B cell (primary cell): ENCODE results near the gene MAP3K6. TPM values are rescaled to one million over a fixed set of nuclear protein-coding genes. Genes with fewer than 3 reads are reported as not detected.

Source experiments
- ATAC-seq: fragments of 200-7000 bp; cut with Tn5 transposase; one replicate; pipeline ENCODE4 v1.10.0; 2021; ENCODE audit warnings: low read depth, mild to moderate bottlenecking, moderate number of reproducible peaks, moderate library complexity
- CTCF ChIA-PET: fragments of 350-600 bp; sonication (Branson Sonifier 250); formaldehyde crosslinking; loops from one replicate; lab custom pipeline; 2021; ENCODE audit warnings: antibody characterized with exemption, inconsistent platforms; lab: Charles Lee
- POLR2A ChIA-PET: fragments of 350-600 bp; sonication (Branson Sonifier 250); formaldehyde crosslinking; loops from one replicate; lab custom pipeline; 2021; ENCODE audit warnings: antibody characterized with exemption; lab: Charles Lee
- DNase-seq: peaks from one replicate; pipeline ENCODE4 v3.0.0; 2013
- H2AFZ ChIP-seq: 2 replicates; pipeline ENCODE4 v1.6.1; 2012; ENCODE audit warnings: mild to moderate bottlenecking, low read depth, low read length; ENCODE audit not compliant: insufficient read depth, poor library complexity, severe bottlenecking
- H3K27ac ChIP-seq, 2 donors: 1 replicate in 1 of 2; 2 replicates in 1 of 2; pipeline ENCODE4 v1.5.1; 2012 to 2013; ENCODE audit warnings: low read length in 2 of 2, mild to moderate bottlenecking in 2 of 2, moderate library complexity in 1 of 2
- H3K27me3 ChIP-seq, 4 experiments: fragments of 200-600 bp in 1 of 4; sonication (generic) in 1 of 4; replicated peaks in 1 of 4; 1 replicate in 2 of 4; 2 replicates in 2 of 4; pipeline versions ENCODE4 v1.6.1 to v1.7.0; 2013 to 2016; ENCODE audit warnings: low read length in 3 of 4, mild to moderate bottlenecking in 2 of 4, mixed read lengths in 1 of 4, moderate library complexity in 1 of 4; ENCODE audit not compliant: insufficient read depth in 4 of 4, control insufficient read depth in 3 of 4; ENCODE audit errors: control extremely low read depth in 1 of 4
- H3K36me3 ChIP-seq, 2 experiments: replicated peaks in 1 of 2; 1 replicate in 1 of 2; 2 replicates in 1 of 2; pipeline versions ENCODE4 v1.6.1 to v1.7.1; 2013; ENCODE audit warnings: low read length in 1 of 2; ENCODE audit not compliant: insufficient read depth in 2 of 2, control insufficient read depth in 1 of 2; ENCODE audit errors: control extremely low read depth in 1 of 2, extremely low read depth in 1 of 2
- H3K4me1 ChIP-seq, 2 donors: fragments of 200-600 bp in 1 of 2; sonication (generic) in 1 of 2; 1 replicate in 1 of 2; 2 replicates in 1 of 2; pipeline versions ENCODE4 v1.5.1 to v1.6.1; 2013 to 2017; ENCODE audit warnings: low read length in 2 of 2; ENCODE audit not compliant: control insufficient read depth in 2 of 2, insufficient read depth in 2 of 2
- H3K4me2 ChIP-seq: replicated peaks from 2 replicates; pipeline ENCODE3; 2012; ENCODE audit warnings: mild to moderate bottlenecking, low read depth, low read length; ENCODE audit not compliant: poor library complexity, severe bottlenecking
- H3K4me3 ChIP-seq, 5 experiments: fragments of 200-600 bp in 1 of 5; sonication (generic) in 1 of 5; 1 replicate in 3 of 5; 2 replicates in 2 of 5; pipeline versions ENCODE4 v1.5.1 to v1.7.0; 2011 to 2016; ENCODE audit warnings: low read length in 4 of 5, mild to moderate bottlenecking in 4 of 5, low read depth in 2 of 5, control low read depth in 1 of 5, moderate library complexity in 1 of 5; ENCODE audit not compliant: insufficient read depth in 1 of 5; ENCODE audit errors: control extremely low read depth in 1 of 5, extremely low read depth in 1 of 5
- H3K79me2 ChIP-seq: fragments of 200-600 bp; sonication (generic); one replicate; pipeline ENCODE4 v1.6.0; 2016; ENCODE audit warnings: low read length; ENCODE audit not compliant: control insufficient read depth, insufficient read depth
- H3K9ac ChIP-seq: fragments of 200-600 bp; sonication (generic); 2 replicates; pipeline ENCODE4 v1.6.1; 2017; ENCODE audit warnings: mild to moderate bottlenecking, low read length, moderate library complexity
- H3K9me3 ChIP-seq, 3 donors: one replicate each; pipeline versions ENCODE4 v1.6.1 to v1.7.1; 2013; ENCODE audit warnings: low read length in 2 of 3; ENCODE audit not compliant: control insufficient read depth in 2 of 3, insufficient read depth in 1 of 3; ENCODE audit errors: control extremely low read depth in 1 of 3
- H4K20me1 ChIP-seq: 2 replicates; pipeline ENCODE4 v1.6.0; 2012; ENCODE audit warnings: mild to moderate bottlenecking, low read length; ENCODE audit not compliant: insufficient read depth, control insufficient read depth, poor library complexity, severe bottlenecking
- H3K27ac Mint-ChIP-seq: one replicate; pipeline ENCODE4 v1.8.0; 2021; ENCODE audit warnings: mixed read lengths
- H3K27me3 Mint-ChIP-seq: one replicate; pipeline ENCODE4 v1.8.0; 2021; ENCODE audit warnings: mixed read lengths
- H3K4me1 Mint-ChIP-seq: one replicate; pipeline ENCODE4 v1.8.0; 2021; ENCODE audit warnings: mixed read lengths
- H3K4me3 Mint-ChIP-seq: one replicate; pipeline ENCODE4 v1.8.0; 2021; ENCODE audit warnings: mixed read lengths
- H3K9me3 Mint-ChIP-seq: one replicate; pipeline ENCODE4 v1.8.0; 2022; ENCODE audit warnings: mixed read lengths; ENCODE audit not compliant: insufficient read depth
- CTCF ChIP-seq: fragments of 200-600 bp; IDR thresholded peaks from one replicate; pipeline ENCODE4 v1.8.0; 2022; ENCODE audit warnings: antibody characterized with exemption, mild to moderate bottlenecking
- EZH2 ChIP-seq: IDR thresholded peaks from 2 replicates; pipeline ENCODE4 v1.6.1; 2012; ENCODE audit warnings: borderline replicate concordance, low read depth, mild to moderate bottlenecking, moderate library complexity, low read length; ENCODE audit not compliant: insufficient read depth, poor library complexity, severe bottlenecking
- WGBS: methylation state at CpG from one replicate; pipeline ENCODE4 v1.1.5; 2013; ENCODE audit warnings: missing lambda C conversion rate; ENCODE audit not compliant: insufficient coverage; 5-methylcytosine and 5-hydroxymethylcytosine counted together
- intact Hi-C: fragments of 100-400 bp; cut with micrococcal nuclease; formaldehyde crosslinking; loops from one replicate; pipeline ENCODE4 v1.10.0; 2022
- polyA plus RNA-seq: library from polyadenylated mRNA; depleted of rRNA; stranded (reverse); fragments of >200 nt; gene quantifications from 2 replicates; pipeline ENCODE4 v1.2.3, GENCODE V29; 2012
- total RNA-seq, 2 donors: library from RNA; stranded (reverse); fragments of 120-200 nt in 1 of 2; gene quantifications; 1 replicate in 1 of 2; 2 replicates in 1 of 2; pipeline versions ENCODE4 v1.2.3 to v1.2.4, GENCODE V29; 2013 to 2022

The MAP3K6 gene
- total and polyA plus RNA-seq, 2 donors (not counting 1 experiment from before 2014, with no cell fraction given) = 9.4 to 11.0 TPM

DNA sequence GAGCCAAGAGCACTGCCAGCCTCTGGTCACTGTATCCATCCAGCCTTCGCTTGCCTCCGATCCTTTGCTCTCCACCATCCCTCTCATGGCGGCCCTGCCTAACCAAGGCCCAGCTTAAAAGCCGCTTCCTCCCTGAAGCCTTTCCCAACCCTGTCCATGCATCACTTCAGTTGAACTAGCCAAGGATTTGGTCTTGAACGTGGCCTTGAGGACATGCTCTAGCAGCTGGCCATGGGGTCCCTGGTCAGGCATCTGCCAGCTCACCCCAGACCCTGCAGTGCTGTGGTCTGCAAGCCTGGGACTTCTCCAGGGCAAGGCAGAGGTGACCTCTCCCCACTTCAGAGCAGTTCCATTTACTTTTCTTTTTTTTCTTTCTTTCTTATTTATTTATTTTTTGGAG lies 30.0 kb downstream of the MAP3K6 start:
- peaks cover 29% of the 10 kb centered on the region for H3K79me2 ChIP-seq
- no peak overlapping the region for H3K9ac ChIP-seq
- peaks cover 16% of the 10 kb centered on the region for H4K20me1 ChIP-seq
- H3K9me3 ChIP-seq = peaks cover 0 to 11% (median 0%) of the 10 kb centered on the region in 3 donors
- 94% methylated on average over 5 of the region's 5 CpGs for WGBS
- no peak for DNase-seq
- TF ChIP-seq EZH2 (no peak), CTCF (no peak)
- no peak overlapping the region for H3K4me2 ChIP-seq
- ATAC-seq = no peak
- ChIA-PET POLR2A (interaction anchor here (1.0 kb wide), 1 partner anchor 9 kb away, joined by 3 read pairs; no protein-coding TSS in a partner anchor), CTCF (interaction anchor here (0.7 to 12.7 kb wide), 6 partner anchors 9 to 60 kb away, joined by 3 to 132 read pairs (median 4); partner anchors contain the start of gene GPR3)
- Mint-ChIP-seq H3K27me3 (no peaks in the 10 kb centered on the region), H3K4me1 (peaks cover 42% of the 10 kb centered on the region), H3K4me3 (no peak overlapping the region), H3K9me3 (no peaks in the 10 kb centered on the region), H3K27ac (no peak overlapping the region)
- no peak overlapping the region for H3K4me3 ChIP-seq
- peaks cover 0 to 54% of the 10 kb centered on the region in 2 experiments for H3K36me3 ChIP-seq
- H3K4me1 ChIP-seq = peaks cover 28 to 44% of the 10 kb centered on the region in 2 donors
- H3K27ac ChIP-seq = no peak overlapping the region
- no peaks in the 10 kb centered on the region for H3K27me3 ChIP-seq
- intact Hi-C loops = no loop called here
- H2AFZ ChIP-seq = no peak overlapping the region

DNA sequence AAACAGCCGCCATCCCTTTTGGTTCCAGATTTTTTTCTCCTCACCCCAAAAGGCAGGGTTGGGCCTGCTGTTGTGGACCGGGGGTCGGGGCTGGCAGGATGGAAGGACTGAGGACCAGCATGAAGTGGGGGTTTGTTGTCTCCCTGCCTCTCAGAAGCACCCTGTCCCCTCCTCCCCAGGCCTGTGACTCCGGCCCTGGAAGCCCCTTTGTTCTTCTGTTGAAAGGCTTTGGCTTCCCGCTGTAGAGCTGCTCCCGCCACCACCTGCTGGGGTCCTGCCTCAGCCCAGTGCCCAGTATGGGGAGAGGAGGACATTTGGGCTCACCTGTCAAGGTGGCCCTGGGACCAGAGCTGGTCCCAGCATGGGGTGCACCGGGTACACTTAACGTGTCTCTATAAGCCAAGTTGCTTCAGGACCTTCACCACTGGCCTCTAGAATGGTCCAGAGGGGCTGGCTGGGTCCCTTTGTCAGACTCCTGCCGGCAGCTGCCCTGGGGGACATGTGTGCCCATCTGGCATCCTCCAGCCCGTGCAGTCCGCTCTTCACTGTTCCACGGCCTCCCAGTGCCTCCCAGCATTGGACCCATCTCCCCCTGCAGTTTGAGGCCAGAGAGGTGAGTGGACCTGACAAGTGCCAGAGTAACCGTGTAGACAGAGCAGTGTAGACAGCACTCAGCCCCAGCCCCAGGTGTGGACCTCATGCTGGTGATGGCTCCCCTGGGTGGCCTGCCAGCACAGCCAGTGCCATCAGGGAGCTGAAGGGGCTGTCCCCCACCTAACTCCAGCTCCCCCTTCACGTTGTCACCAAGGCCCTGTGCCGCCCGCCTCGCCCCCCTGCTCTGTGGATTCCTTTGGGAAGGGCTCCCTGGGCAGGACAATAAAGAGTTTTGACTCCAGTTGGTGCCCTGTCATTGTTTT lies 31.0 kb downstream of the MAP3K6 start:
- peaks cover 0 to 11% (median 0%) of the 10 kb centered on the region in 3 donors for H3K9me3 ChIP-seq
- intact Hi-C loops = no loop called here
- peaks cover 38% of the 10 kb centered on the region for H3K4me1 Mint-ChIP-seq
- POLR2A ChIA-PET = no interaction called here
- CTCF ChIA-PET = interaction anchor here (1.4 to 12.7 kb wide), 5 partner anchors 22 to 271 kb away, joined by 3 to 132 read pairs (median 4); partner anchors contain the start of gene GPR3
- no peak overlapping the region for H2AFZ ChIP-seq
- H3K4me3 Mint-ChIP-seq = no peak overlapping the region
- peaks cover 20 to 34% of the 10 kb centered on the region in 2 donors for H3K4me1 ChIP-seq
- no peaks in the 10 kb centered on the region for H3K27me3 ChIP-seq
- DNase-seq (no peak), ATAC-seq (no peak)
- peaks cover 26% of the 10 kb centered on the region for H4K20me1 ChIP-seq
- H3K79me2 ChIP-seq = peaks cover 39% of the 10 kb centered on the region
- H3K27me3 Mint-ChIP-seq = no peaks in the 10 kb centered on the region
- H3K9me3 Mint-ChIP-seq = no peaks in the 10 kb centered on the region
- no peak overlapping the region for H3K4me2 ChIP-seq
- H3K36me3 ChIP-seq = peaks cover 0 to 62% of the 10 kb centered on the region in 2 experiments
- H3K27ac ChIP-seq = no peak overlapping the region
- no peak overlapping the region for H3K4me3 ChIP-seq
- H3K27ac Mint-ChIP-seq = no peak overlapping the region
- TF ChIP-seq EZH2 = no peak
- no peak for TF ChIP-seq CTCF
- WGBS = 96% methylated on average over 12 of the region's 17 CpGs
- H3K9ac ChIP-seq = no peak overlapping the region
